Measurements from ENCODE around the gene GGTLC1. TPM values are rescaled to one million over a fixed set of nuclear protein-coding genes. Genes with fewer than 3 reads are reported as not detected.

The GGTLC1 gene
- total and polyA plus RNA-seq, 10 of the 15 experiments (the other 5 are each of a cell fraction or from before 2014, with no cell fraction given), result not detected

GRCh38 chr20:23998844-23999243 lies 10.3 kb upstream of the GGTLC1 start:
- H3K9ac ChIP-seq (ENCODE audit: control insufficient read depth, insufficient read depth, low read length), result no peak overlapping the region
- no peak overlapping the region for H3K27ac ChIP-seq (ENCODE audit: control insufficient read depth, insufficient read depth)
- no peaks in the 10 kb centered on the region for H3K36me3 ChIP-seq (ENCODE audit: control insufficient read depth in 2 of 2, insufficient read depth in 2 of 2, low read length in 1 of 2)
- intact Hi-C loops (cut with micrococcal nuclease; ENCODE audit: unreplicated experiment) (loop anchor here (5.0 kb wide), 2 partner anchors 62 to 202 kb away; no protein-coding TSS in a partner anchor), in situ Hi-C loops (cut with MboI) (loop anchor here (5.0 kb wide), 2 partner anchors 48 to 202 kb away; no protein-coding TSS in a partner anchor)
- H3K9me3 ChIP-seq (replicated peaks; ENCODE audit: control insufficient read depth, insufficient read depth, low read length), result no peaks in the 10 kb centered on the region
- no peaks in the 10 kb centered on the region for H3K4me1 ChIP-seq (ENCODE audit: control insufficient read depth, insufficient read depth, low read length)
- no peaks in the 10 kb centered on the region for H3K79me2 ChIP-seq (ENCODE audit: control insufficient read depth, insufficient read depth, low read length)
- ATAC-seq (no peak), DNase-seq (ENCODE audit: low read depth, low spot score) (no peak), FAIRE-seq (no peak)
- no TSS peak for BruUV-seq (replicated peaks)
- ChIA-PET SMC1A (ENCODE audit: uncharacterized antibody, unreplicated experiment) (no interaction called here), RAD21 (ENCODE audit: unreplicated experiment) (no interaction called here), POLR2A (no interaction called here), CTCF (no interaction called here)
- H3K27me3 ChIP-seq (replicated peaks in 1 of 2; ENCODE audit: control insufficient read depth in 2 of 2, insufficient read depth in 2 of 2, low read length in 1 of 2), result no peaks in the 10 kb centered on the region
- H4K20me1 ChIP-seq (ENCODE audit: control insufficient read depth, insufficient read depth), result no peaks in the 10 kb centered on the region
- H3K4me2 ChIP-seq (ENCODE audit: control insufficient read depth, insufficient read depth), result no peak overlapping the region
- WGBS (ENCODE audit: insufficient coverage, insufficient replicate concordance, low lambda C conversion rate, missing lambda C conversion rate), result 40% methylated on average over 4 of the region's 4 CpGs
- H3K4me3 ChIP-seq, result no peak overlapping the region
- no peak overlapping the region for H2AFZ ChIP-seq (ENCODE audit: control insufficient read depth, low read depth, low read length)
- TF ChIP-seq BACH1 (IDR thresholded peaks at IDR 0.05; ENCODE audit: borderline replicate concordance) (no peak), ZNF217 (IDR thresholded peaks at IDR 0.05) (no peak), ZNF687 (IDR thresholded peaks at IDR 0.05) (no peak), EZH2 (IDR thresholded peaks at IDR 0.05; ENCODE audit: borderline replicate concordance, control insufficient read depth, low read depth, low read length) (no peak), BCL11A (IDR thresholded peaks at IDR 0.05; ENCODE audit: low read depth, low read length) (no peak), NFIC (IDR thresholded peaks at IDR 0.05; ENCODE audit: low read depth, low read length) (no peak), SUZ12 (IDR thresholded peaks at IDR 0.05; ENCODE audit: unreplicated experiment) (no peak), KLF5 (IDR thresholded peaks at IDR 0.05; ENCODE audit: partially characterized antibody) (no peak), SIX5 (IDR thresholded peaks at IDR 0.05; ENCODE audit: low read depth, low read length, severe bottlenecking) (no peak), NKRF (conservative IDR thresholded peaks at IDR 0.05) (no peak), SMAD1 (IDR thresholded peaks at IDR 0.05; ENCODE audit: low read depth, partially characterized antibody) (no peak), SMARCA5 (IDR thresholded peaks at IDR 0.05) (no peak), RELB (IDR thresholded peaks at IDR 0.05; ENCODE audit: low read depth) (no peak), REST (IDR thresholded peaks at IDR 0.05; ENCODE audit: low read depth, low read length) (no peak)

All from GM12878 (cell line).